ENCODE measurements around the gene GALNT15. TPM values are rescaled to one million over a fixed set of nuclear protein-coding genes. Genes with fewer than 3 reads are reported as not detected.

GALNT15 gene
- total RNA-seq, 4 donors from 2014 or later: 18.6 to 196 (median 89.0) TPM

DNA sequence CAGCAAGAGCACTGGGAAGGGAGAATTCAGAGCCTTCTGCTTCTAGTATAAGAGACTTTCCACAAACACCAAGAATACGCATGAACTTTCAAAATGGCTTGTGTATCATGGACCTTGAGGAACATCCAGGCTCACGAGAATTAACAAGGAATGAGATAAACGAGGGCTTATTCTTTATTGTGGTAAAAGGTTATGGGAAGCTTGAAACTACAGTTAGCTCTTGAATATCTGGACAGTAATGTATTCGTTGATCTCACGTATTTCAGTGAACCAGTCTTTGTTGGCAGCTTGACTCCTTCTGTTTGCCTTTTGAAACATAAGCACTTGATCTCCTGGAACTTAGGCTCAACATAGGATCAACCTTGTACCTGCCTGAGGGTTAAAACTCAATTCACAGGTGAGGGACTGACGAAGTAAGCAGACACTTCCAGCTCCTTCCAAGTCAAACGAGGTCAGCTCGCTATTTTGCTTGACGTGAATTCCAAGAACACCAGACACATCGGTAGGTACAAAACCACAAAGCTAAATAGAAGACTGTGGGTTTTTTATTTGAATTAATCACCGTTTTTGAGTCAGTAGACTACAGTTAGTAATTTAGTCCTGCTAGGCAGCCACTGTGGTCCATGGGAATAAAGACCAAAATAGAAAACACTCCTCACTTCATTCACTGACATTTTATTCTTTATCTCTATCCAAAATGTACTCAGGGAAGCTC lies 30.8 kb downstream of the GALNT15 start:
- no peak overlapping the region for H3K4me3 ChIP-seq
- TF ChIP-seq POLR2A (IDR thresholded peaks at IDR 0.05) (no peak), CTCF (IDR thresholded peaks at IDR 0.05) (no peak)
- H3K27ac ChIP-seq: no peak overlapping the region
- DNase-seq: no peak
- no peaks in the 10 kb centered on the region for H3K27me3 ChIP-seq
- no peaks in the 10 kb centered on the region for H3K4me1 ChIP-seq
- H3K9me3 ChIP-seq: no peaks in the 10 kb centered on the region
- no peaks in the 10 kb centered on the region for H3K36me3 ChIP-seq

- no peak for DNase-seq
- H3K4me3 ChIP-seq: no peak overlapping the region
- no peaks in the 10 kb centered on the region for H3K9me3 ChIP-seq
- H3K27ac ChIP-seq: no peak overlapping the region
- H3K27me3 ChIP-seq: no peaks in the 10 kb centered on the region
- TF ChIP-seq POLR2A (IDR thresholded peaks at IDR 0.05) (no peak), CTCF (IDR thresholded peaks at IDR 0.05) (no peak)
- H3K4me1 ChIP-seq: no peaks in the 10 kb centered on the region
- H3K36me3 ChIP-seq: no peaks in the 10 kb centered on the region
Observed at GRCh38 chr3:16207031-16207430, 32.6 kb downstream of the GALNT15 start.

DNA sequence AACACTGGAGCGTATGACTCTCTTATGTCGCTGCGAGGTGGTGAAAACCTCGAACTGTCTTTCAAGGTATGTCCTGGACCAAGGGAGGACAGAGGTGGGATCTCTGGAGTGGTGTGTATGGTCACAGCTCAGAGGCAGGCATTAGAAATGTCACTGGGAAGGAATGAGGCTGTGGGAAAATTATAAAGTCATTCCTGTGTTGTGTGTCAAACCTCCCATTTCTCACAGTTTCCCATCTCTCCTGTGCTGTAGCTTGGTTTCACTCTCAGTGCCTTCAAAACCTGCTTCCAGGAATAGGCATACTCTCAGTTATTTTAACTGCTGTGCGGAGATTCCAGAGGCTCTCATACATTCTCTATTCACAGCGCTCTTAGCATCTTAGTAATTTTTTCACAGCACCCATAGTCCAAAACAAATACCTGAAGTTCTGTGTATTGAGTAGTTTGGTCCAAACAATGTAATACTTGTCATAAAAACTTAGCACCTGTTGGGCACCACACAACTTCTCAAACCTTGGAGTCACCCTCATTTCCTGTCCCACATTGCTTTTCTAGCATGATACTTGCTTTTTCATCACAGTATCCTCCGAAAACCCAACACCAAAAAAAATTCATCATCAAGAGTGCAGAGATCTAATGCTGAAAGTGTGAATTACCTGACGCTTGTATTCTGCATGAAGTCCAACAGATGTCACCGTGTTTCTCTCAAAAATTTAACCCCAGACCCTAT lies 36.9 kb downstream of the GALNT15 start:
- H3K9me3 ChIP-seq: no peaks in the 10 kb centered on the region
- no peaks in the 10 kb centered on the region for H3K4me1 ChIP-seq
- H3K27ac ChIP-seq: no peak overlapping the region
- H3K27me3 ChIP-seq: no peaks in the 10 kb centered on the region
- H3K4me3 ChIP-seq: no peak overlapping the region
- no peak for DNase-seq
- no peaks in the 10 kb centered on the region for H3K36me3 ChIP-seq
- no peak for TF ChIP-seq CTCF (IDR thresholded peaks at IDR 0.05)

- TF ChIP-seq CTCF (IDR thresholded peaks at IDR 0.05) (no peak), POLR2A (IDR thresholded peaks at IDR 0.05) (no peak)
- H3K27me3 ChIP-seq: no peaks in the 10 kb centered on the region
- H3K4me1 ChIP-seq: no peaks in the 10 kb centered on the region
- no peak overlapping the region for H3K4me3 ChIP-seq
- H3K36me3 ChIP-seq: no peaks in the 10 kb centered on the region
- no peak for DNase-seq
- H3K9me3 ChIP-seq: no peaks in the 10 kb centered on the region
- no peak overlapping the region for H3K27ac ChIP-seq
Observed at GRCh38 chr3:16214366-16214765, 39.9 kb downstream of the GALNT15 start.

DNA sequence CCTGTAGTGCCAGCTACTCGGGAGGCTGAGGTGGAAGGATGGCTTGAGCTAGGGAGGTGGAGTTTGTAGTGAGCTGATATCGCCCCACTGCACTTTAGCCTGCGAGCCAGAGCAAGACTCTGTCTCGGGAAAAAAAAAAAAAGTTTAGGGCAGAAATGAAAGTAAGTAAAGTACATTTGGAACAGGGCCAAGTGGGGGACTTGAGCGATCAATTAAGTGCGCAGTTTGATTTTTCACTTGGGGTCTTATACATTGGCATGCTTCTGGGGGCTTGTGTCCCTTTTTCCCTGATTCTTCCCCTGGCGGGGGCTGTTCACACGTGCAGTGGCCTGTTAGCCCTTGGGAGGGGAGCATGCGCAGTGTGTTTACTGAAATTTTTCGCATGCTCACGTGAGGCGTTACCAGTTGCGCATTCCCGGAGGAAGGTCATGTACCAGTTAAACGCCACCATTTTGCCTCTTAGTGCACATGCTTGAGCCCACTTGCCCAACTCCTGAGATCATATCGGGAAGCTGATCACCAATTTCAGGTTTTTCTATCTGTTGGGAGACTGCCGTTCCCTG lies 42.0 kb downstream of the GALNT15 start:
- H3K27ac ChIP-seq: no peak overlapping the region
- H3K36me3 ChIP-seq: no peaks in the 10 kb centered on the region
- no peaks in the 10 kb centered on the region for H3K27me3 ChIP-seq
- no peak for TF ChIP-seq CTCF (IDR thresholded peaks at IDR 0.05)
- TF ChIP-seq POLR2A (IDR thresholded peaks at IDR 0.05): no peak
- H3K9me3 ChIP-seq: no peaks in the 10 kb centered on the region
- H3K4me3 ChIP-seq: no peak overlapping the region
- DNase-seq: no peak
- no peaks in the 10 kb centered on the region for H3K4me1 ChIP-seq

All from Peyer's patch (tissue), 4 donors.